GM12892 (cell line): Measurements from ENCODE around the gene ZNF135.

Experiments used
- POLR2A ChIP-seq: IDR thresholded peaks from 2 replicates; pipeline ENCODE4 v1.6.1; 2011; ENCODE audit warnings: low read depth, low read length, control low read depth
- POLR2AphosphoS5 ChIP-seq: IDR thresholded peaks from 2 replicates; pipeline ENCODE4 v1.6.1; 2011; ENCODE audit warnings: low read depth, low read length, control low read depth

DNA sequence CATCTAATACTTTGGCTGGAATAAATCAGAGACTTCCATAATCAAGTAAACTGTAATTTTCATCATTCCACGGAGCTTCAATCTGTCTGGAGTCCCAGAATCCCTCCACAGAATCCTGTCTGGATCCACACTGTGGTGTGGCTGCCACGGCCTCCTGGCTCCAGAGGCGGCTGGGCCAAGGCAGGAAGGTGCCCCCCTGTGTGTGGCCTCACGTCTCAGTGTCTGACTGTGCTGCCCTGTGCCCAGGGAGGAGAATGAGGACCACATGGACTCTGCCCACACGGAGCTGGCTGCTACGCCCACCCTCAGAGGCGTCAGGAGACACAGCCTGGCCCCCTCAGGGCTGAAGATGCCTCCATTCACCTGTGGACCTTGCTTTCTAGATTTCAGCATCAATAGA lies 12.2 kb upstream of the ZNF135 start:
- no peak for TF ChIP-seq POLR2A
- TF ChIP-seq POLR2AphosphoS5, result no peak
